Retinal pigment epithelial cell (primary cell): ENCODE data around the gene PLBD1.

Experiments
- DNase-seq: peaks from one replicate; pipeline ENCODE4 v3.0.0-alpha.2; 2010; ENCODE audit warnings: low read depth
- H3K4me3 ChIP-seq: 2 replicates; pipeline ENCODE4 v1.5.1; 2011; ENCODE audit warnings: mild to moderate bottlenecking, low read length, control low read depth, moderate library complexity
- CTCF ChIP-seq: conservative IDR thresholded peaks from 2 replicates; pipeline ENCODE4 v1.5.1; 2011; ENCODE audit warnings: low read depth, low read length, control low read depth, inconsistent platforms

Gene PLBD1

GRCh38 chr12:14537088-14537487 is 30.6 kb downstream of the PLBD1 start:
- no peak for DNase-seq
- TF ChIP-seq CTCF: no peak
- no peak overlapping the region for H3K4me3 ChIP-seq

- TF ChIP-seq CTCF: no peak
- DNase-seq: no peak
- H3K4me3 ChIP-seq: no peak overlapping the region
Observed at GRCh38 chr12:14532152-14532551, 35.5 kb downstream of the PLBD1 start.

GRCh38 chr12:14525964-14526363 is 41.7 kb downstream of the PLBD1 start:
- DNase-seq: no peak
- no peak overlapping the region for H3K4me3 ChIP-seq
- no peak for TF ChIP-seq CTCF

- H3K4me3 ChIP-seq: no peak overlapping the region
- DNase-seq: no peak
- no peak for TF ChIP-seq CTCF
Observed at GRCh38 chr12:14521822-14522221, 45.9 kb downstream of the PLBD1 start.

GRCh38 chr12:14514946-14515345 is 52.7 kb downstream of the PLBD1 start:
- DNase-seq: no peak
- no peak overlapping the region for H3K4me3 ChIP-seq
- no peak for TF ChIP-seq CTCF

- TF ChIP-seq CTCF: peak; percentile 77
- H3K4me3 ChIP-seq: no peak overlapping the region
- DNase-seq: peak; percentile 64
Observed at GRCh38 chr12:14514154-14514842, 53.4 kb downstream of the PLBD1 start.

GRCh38 chr12:14510574-14510973 is 57.1 kb downstream of the PLBD1 start:
- no peak overlapping the region for H3K4me3 ChIP-seq
- no peak for DNase-seq
- TF ChIP-seq CTCF: no peak
